Stimulated activated CD8-positive, alpha-beta memory T cell treated with anti-CD3 and anti-CD28 coated beads, Interleukin-15, amount 100 ng/mL, for 4 hours (primary cell): ENCODE measurements around the gene OTOGL.
"Not testable (repeated sequence)": the region's sequence is repeated elsewhere in the genome, so short reads cannot be mapped to it uniquely, and the experiment has no call there.

Experiments
- DNase-seq, 2 donors: peaks; one replicate each; pipeline ENCODE4 v3.0.0-alpha.2; 2020; ENCODE audit warnings: low read depth in 2 of 2

OTOGL gene

DNA sequence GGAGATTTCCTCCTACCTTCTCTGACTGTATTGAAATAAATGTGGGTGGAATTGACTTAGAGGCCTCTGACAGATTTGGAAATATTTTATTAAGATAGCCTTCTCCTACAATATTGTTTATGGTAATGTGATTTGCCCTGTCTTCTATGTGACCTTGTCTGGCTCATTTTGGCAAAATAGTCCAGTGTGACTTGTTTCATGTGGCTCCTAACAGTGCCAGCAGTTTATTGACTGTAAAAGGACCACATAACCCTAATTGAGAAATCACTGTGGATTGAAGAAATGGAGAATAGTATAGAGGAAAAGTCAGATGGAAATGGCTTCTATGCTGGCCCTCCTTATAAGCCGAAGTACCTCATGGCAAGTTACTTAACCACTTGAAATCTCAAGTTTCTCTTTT is 173.8 kb downstream of the OTOGL start:
- DNase-seq = no peak

DNA sequence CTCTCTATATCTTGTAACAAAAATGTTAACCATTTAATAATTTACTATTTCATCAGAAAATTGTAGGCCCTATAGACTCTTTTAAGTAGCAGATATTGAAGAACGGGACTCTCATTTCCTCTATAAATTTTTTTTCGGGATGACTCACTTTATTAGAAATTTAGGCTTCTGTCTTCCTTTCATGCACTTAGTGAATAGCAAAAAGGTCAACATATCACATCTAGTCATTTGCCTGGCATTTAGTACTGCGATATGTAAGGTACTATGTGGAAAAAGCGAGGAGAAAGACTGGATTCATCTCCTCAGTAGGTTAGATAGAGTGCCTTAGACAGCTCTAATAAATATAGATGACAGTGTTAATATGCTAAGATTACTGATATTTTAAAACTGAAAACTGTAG is 178.4 kb downstream of the OTOGL start:
- DNase-seq = no peak

DNA sequence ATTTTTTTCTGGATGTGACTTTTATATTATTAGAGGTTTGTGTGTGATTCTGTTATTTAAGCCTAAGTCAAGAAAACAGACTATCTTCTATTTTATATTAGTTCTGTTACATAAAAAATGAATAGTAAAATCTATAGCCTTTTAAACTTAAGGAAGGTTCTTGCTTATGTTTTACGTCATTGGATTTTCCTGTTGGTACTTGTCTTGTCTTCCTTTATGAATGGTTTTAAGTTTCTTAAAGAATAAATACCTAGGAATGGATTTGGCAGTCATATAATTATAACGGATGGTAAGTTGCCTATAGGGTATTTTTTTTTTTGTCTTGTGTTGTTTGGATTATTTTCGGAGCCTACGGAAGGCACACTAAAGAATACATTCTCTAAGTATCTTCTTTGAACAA is 182.9 kb downstream of the OTOGL start:
- DNase-seq = no peak

DNA sequence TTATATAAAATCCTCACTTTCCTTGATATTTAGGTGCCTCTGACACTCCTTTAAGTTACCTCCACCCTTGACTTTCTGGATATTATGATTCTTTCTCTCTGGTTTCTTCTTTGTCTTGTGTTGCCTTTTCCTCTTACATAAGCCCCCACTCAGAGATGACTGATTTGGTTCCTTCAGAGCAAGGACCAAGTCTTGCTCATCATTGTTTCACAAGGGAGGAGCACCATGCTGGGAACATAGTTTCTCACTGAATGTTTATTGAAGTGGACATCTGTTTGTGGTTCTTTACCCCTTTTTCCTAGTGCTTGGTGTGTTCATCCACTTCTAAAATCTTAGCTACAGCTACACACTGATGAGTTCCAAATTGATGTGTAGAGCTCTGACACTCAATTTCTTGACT is 183.4 kb downstream of the OTOGL start:
- no peak for DNase-seq

DNA sequence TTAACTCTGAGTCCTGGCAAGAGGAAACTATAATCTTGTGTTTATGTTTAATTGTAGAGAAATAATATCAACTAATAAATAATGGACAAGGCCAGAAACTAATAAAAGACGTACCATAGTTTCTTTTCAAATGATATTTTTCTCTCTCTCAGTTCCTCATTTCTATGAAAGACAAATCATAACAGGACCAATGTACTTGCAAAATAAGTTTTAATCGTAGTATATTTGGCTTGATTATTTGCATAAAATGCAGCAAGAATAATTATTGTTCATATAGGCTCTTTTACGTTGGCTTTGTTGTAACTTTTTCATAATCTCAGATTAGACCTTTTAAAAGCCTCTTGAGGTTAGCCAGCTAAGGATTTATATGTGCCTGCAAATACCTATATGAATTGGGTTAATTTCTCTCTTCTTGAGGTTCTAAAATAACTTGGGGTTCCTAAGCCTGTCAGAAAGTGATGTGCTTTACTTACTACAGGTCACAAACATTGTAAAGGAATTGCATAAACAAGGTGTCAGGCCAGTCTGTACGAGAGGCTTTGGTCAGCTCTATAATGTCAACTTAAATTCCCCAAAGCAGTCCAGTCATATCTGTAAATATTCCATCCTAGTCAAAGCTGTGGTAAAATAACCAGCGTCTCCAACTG is 191.9 kb downstream of the OTOGL start:
- no peak for DNase-seq

DNA sequence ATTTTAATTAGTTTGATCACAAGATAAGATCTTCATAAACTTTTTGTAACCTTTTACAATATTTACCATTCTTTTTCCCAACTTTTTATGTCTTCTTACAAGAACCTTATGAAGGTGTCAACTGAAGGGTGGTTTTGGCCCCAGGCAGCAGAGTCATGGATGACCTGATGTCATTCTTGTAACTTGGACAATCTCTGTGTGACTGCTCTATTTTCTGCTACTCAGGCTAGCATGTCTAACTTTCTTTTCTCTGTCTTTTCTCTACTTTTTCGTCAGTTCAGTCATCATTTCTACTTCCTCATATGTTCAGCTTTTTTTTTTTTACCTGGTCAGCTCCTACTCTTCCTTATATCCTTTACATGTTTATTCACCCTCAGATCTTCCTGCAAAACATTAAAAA is 194.0 kb downstream of the OTOGL start:
- DNase-seq = no peak

DNA sequence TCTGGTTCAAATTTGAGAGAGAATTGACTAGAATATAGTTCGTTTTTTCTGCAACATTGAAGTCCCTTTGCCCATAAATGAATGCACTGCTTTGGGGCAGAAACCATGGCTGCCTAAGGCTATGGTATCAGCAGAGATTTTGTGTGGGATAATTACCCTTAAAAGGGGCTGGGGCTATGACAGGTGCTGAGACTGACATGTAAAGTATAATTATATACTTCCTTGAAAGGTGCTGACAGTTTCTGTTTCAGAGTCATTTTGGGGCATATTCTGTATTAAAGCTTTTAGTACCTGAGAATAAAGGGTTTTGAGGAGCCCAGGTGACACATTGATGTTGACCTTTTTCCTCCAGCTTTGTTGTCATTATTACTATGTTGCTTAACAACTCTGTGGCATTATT is 194.4 kb downstream of the OTOGL start:
- DNase-seq = no peak

DNA sequence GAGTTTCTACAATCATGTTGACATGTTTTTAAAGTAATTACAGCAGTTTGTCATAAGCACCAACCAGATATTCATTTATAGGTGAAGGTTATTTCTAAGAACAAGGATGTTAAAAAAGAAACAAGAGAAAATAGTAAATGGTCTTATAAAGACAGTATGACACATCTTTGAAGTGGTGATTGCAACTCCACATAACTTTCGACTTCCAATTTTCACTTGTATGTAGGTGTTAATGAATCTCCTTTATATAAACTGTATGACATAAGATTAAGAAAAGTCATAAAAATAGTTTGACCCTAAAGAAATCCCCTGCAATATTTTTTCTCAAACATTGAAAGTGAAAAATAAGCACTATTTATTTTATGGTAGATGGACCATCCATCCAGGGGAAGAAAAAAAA is 199.9 kb downstream of the OTOGL start:
- DNase-seq = no peak

DNA sequence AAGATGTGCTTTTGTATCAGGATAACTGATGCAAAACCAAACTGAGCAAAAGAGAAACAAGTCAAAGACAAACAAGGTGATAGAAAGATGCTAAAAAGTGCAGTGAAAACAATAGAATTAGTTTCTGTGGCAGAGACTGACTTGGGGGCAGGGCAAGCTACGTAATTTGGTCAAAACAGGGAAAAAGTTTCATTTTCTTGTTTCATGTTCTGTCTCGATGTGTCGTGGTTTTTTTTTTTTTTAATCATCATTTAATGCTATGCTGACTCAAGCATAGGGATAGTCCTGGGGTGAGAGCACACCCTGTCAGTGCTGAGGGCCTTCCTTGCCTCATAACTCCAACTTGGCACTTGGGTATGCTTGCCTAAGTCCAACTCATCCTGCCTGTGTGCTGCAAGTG is 200.6 kb downstream of the OTOGL start:
- DNase-seq = no peak

DNA sequence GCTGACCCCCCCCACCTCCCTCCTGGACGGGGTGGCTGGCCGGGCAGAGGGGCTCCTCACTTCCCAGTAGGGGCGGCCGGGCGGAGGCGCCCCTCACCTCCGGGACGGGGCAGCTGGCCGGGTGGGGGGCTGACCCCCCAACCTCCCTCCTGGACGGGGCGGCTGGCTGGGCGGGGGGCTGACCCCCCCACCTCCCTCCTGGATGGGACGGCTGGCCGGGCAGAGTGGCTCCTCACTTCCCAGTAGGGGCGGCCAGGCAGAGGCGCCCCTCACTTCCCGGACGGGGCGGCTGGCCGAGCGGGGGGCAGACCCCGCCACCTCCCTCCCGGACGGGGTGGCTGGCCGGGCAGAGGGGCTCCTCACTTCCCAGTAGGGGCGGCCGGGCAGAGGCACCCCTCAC is 208.1 kb downstream of the OTOGL start:
- not testable (repeated sequence) for DNase-seq

DNA sequence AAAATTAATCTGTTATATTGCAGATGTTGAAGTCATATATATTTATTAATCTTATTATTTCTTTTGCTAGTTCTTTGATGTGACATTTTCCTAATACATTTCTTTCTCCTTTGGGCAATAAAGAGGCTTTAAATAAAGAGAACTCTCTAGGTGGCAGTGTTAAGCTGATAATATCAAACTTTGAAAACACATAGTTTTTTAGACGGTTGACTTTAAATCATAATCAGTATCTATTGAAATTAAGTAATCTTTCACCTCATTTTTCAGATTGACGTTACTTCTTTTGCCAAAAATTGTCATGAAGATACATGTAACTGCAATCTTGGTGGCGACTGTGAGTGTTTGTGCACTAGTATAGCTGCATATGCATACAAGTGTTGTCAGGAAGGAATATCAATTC is 213.9 kb downstream of the OTOGL start:
- DNase-seq = no peak

DNA sequence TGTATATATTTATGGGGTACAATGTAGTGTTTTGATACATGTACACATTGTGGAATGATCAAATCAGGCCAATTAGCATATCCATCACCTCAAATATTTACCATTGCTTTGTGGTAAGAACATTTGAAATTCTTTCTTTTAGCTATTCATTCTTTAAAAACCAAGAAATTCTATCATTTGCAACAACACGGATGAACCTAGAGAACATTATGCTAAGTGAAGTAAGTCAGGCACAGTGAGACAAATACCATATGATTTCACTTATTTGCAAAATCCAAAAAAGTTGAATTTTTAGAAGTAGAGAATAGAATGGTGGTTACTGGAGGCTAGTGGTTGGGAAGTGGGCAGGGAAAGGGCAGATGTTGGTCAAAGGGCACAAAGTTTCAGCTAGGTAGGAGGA is 215.4 kb downstream of the OTOGL start:
- DNase-seq = no peak

DNA sequence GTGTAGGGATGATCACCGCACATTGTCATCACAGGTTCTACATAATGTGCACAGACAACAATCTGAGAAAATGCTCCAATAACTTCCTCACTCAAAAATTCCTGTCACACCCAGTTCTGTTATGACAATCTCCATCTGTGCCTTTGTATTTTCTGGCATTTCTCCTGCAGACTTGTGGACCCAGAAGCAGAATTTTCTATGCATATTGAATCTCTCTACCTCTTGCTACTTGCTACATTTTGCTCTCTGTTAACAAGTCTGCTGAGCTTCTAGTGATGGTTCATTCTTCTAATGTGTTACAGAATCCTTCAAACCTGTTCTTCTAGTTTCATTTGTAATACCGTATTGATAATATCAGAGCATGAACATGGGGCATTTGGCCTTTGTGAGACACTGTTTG is 216.9 kb downstream of the OTOGL start:
- DNase-seq = no peak

DNA sequence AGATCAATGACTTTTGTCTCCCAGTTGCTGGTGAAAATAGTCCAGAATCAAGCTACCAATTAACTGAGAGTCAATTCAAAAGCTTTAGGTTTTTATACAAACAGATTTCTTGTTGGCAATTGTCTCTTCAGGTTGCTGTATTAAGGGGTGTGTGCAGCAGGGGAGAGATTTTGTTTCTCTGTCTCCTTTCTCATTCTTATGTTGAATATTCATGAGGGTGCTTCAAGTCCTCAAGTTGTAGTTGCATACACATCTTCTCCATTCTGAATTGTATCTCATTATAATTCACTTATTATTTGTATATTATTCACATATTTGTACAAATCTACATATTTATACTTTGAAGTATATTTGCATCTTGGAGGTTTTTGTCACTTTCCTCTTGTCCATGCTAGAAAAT is 218.0 kb downstream of the OTOGL start:
- DNase-seq = no peak

DNA sequence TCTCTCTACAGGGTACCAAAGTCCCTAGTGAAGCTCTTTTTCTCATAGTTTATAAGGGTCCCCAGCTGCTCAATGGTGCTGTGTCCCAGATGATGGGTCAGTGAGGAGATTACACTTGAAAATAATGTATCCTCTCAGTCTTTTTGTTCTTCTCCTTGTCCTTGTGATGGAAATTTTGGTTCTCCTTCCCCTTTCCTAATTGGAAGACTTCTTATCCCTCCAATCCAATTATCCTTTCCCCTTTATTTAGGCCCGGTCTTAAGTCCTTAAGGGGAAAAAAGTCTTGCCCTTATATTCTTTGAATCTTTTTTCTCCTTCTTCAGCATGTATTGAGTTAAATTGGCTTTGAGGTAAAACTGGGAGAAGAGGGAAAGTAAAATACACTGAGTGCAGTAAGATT is 218.6 kb downstream of the OTOGL start:
- DNase-seq = no peak

DNA sequence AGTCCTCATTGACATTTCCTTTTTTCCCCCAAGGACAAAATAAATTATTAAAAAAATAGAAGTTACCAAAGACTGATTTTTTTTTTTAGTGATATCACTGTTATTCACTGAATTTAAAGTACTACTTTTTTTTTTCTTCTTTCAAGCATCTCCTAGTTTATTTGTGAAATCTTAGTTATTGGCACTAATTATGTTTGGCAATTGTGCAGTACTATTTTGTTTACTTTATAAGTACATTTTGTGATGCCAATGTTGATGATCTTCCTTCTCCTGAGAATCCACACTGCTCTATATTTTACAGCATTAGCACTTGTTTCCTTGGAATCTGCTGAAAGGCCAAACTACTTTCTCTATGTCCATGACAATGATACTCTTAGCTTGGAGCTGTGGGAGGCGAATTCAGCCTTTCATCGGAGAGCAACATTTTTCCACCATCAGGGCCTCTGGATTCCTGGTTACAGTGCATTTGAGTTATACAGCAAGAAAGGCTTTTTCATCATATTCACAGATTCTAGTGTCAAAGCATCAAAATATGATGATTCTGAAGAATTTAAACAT is 220.9 kb downstream of the OTOGL start:
- DNase-seq = no peak

DNA sequence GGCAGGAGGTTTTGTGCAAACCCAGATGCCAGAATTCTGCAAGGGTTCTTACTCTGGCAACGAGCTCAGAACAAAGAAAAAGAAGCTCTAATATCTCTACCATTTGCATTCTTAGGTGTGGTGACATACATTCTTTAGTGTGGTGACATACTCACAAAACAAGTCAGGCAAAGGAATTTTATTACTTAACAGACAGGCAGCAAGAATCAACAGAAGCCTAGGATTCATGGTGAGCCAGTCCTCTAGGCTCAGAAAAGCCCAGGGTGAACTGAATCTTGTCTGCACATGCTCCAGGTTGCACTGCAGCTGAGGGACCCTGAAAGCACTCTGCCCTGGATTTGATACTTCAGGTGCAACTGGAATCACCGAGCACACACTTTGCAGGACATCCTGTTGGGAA is 222.3 kb downstream of the OTOGL start:
- no peak for DNase-seq

DNA sequence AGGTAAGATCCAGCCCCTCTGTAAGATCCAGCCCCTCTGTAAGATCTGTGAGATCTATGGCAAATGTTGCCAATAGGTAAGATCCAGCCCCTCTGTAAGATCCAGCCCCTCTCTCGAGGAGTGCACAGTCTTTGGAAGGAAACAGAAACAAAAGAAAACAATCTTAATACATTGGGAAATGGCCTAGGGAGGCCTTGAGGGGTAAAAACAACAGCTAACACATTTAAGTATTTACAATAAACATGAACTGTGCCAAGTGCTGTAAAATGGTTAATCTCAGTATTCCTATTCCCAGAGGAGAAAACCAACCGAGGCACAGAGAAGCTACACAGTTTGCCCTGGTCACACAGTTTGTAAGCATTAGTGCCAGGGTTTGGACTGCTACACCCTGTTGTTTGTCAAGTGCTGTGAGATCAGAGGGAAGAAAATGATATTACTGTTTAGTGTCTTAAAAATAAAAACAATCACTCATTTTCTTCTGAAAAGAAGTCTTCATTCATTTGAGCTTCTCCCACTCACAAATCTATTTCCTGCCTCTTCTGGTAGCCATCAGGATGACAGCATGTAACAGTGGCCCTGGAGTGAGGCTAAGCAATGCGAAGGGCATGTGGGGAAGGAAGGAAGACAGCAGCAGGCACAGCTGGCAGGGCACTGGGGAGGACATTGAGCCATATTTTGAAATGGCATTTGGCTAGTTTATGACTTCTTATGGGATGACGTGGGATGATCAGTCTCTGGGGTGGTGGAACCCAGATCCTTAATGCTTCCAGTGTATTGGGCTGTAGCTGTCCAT is 226.0 kb downstream of the OTOGL start:
- no peak for DNase-seq

DNA sequence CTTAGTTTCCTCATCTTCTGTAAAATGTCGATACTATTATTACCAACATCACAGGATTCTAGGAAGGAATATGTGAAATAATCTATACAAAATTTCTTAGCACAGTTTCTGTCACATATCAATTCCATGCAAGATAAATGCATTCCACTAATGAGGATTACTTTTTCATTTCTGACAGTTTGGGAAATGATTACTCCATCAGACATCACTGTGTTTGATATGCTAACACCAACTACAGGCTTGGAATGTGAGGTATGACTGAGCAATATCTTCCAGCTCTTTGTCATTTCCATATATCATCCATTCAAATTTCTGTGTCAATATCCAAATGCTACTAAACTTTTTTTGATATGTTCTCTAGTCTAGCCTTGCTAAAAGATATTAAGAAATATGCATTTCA is 233.5 kb downstream of the OTOGL start:
- DNase-seq = no peak

DNA sequence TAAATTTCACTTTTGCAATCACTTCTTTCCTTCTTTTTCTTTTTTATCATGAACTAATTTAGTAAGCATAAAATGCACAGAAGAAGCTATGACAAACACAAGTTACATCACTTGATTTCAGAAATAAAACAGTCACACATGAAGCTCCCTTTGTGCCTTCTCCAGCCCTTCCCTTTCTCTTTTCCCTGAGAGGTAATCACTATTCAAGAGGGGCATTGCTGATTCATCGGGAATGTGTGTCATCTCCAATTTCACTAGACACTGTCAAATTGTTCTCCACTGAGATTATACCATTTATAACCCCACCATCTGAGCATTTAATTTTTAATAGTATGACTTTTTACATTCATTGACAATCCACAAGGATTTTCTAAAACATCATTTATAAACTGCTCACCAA is 253.1 kb downstream of the OTOGL start:
- no peak for DNase-seq

DNA sequence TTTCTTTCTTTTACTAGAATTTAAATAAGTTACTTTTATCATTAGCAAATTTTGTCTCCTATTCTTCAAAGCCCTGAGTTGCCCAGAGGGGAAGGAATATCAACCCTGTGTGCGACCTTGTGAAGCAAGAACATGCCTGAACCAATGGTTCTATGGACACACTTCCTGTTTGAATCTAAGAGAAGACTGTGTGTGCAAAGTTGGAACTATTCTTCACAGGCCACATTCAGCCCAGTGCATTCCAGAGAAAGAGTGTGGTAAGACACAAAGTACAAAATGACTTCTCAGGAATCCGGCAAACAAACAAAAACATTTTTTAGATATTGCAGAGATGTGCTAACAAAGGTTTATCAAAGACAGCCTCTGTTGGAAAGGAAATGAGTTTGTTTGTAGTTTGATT is 253.9 kb downstream of the OTOGL start:
- DNase-seq = no peak

DNA sequence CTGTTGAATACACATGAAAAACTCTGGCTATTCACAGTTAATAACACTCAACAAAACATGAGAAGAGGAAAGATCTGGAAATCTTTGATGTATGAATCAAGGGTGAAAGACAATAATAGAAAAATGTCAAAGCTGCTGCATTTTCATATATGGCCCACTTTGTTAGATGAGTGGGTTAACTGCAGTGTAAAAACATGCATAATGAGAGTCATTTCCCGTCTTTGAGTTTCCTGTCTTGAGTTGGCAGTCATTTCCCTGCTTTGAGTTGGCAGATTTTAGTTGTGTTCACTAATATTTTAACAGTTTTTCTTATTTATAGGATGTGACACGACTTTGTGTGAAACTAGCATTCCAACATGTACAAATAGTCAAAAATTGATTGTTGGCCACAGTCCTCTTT is 256.8 kb downstream of the OTOGL start:
- DNase-seq = no peak

DNA sequence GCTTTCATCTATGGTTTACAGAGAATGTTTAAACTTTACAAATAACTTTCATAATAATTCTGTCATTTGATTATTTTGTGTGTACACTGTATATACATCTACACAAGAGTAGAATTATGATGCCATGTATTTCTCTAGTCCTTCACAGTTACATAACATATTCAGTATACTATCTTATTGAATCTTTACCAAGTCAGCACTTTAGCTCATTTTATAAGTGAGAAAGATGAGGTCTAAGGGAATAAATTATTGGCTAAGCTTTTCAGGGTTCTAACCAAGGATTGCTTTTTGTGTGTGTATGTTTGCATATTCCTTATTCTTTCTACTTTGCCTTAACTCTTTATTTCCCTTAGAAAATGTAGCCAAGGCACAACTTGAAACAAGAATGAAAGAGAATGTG is 260.4 kb downstream of the OTOGL start:
- no peak for DNase-seq

DNA sequence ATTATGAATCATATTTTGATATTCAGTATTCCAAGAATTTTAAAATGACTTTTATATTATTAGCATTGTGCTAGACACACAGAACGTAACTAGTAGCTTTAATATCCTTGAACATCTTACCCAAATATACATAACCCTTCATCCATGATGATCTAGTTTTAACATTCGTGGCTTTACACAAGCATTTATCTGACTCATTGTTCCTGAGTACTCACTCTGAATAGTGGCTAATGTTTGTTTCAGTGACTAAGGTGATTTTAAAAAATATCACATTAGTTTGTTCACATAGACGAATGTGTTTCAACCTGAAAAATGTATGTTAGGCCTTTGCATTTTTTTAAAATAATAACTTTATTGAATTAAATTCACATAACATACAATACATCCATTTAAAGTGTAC is 264.7 kb downstream of the OTOGL start:
- no peak for DNase-seq
